K562 (cell line): ENCODE measurements around the gene LRMDA.

ENCODE experiments used
- BHLHE40 ChIP-seq: IDR thresholded peaks from 2 replicates; pipeline ENCODE4 v1.6.1; 2011; ENCODE audit warnings: low read length, improper control_type of control experiment
- KDM1A ChIP-seq, 2 experiments: fragments of 450-650 bp; IDR thresholded peaks; 2 replicates each; pipeline ENCODE4 v1.6.1; 2016; ENCODE audit warnings: mild to moderate bottlenecking in 2 of 2
- MXI1 ChIP-seq: IDR thresholded peaks from 2 replicates; pipeline ENCODE4 v1.6.1; 2011; ENCODE audit warnings: low read depth, mild to moderate bottlenecking, improper control_type of control experiment, low read length
- POLR2A ChIP-seq: fragments of 450-650 bp; conservative IDR thresholded peaks from 2 replicates; pipeline ENCODE4 v1.6.1; 2016
- ZNF124 ChIP-seq: sonication (generic); formaldehyde crosslinking; IDR thresholded peaks from 2 replicates; pipeline ENCODE4 v1.8.1; 2022; ENCODE audit warnings: missing genetic modification reagents

GRCh38 chr10:75825661-75826060 lies 394.2 kb downstream of the LRMDA start:
- TF ChIP-seq BHLHE40 (no peak), ZNF124 (CRISPR knock-in tag) (no peak), KDM1A (IDR thresholded peaks at IDR 0.05) (no peak), POLR2A (no peak), MXI1 (no peak)
